ENCODE results near the gene CCDC158. TPM values are rescaled to one million over a fixed set of nuclear protein-coding genes. Genes with fewer than 3 reads are reported as not detected.

The CCDC158 gene
- total and polyA plus RNA-seq, 2 donors (not counting 3 experiments of a cell fraction or from before 2014, with no cell fraction given), result not detected

GRCh38 chr4:76448211-76448610 lies 27.3 kb upstream of the CCDC158 start:
- CTCF ChIA-PET, result interaction anchor here (0.6 to 2.6 kb wide), 3 partner anchors 9 to 57 kb away, joined by 3 to 12 read pairs (median 3); no protein-coding TSS in a partner anchor

More at GRCh38 chr4:76448211-76448610, 27.3 kb upstream of the CCDC158 start:
- Histone ChIP-seq H3K36me3 (ENCODE audit: control insufficient read depth in 2 of 2, extremely low read depth in 1 of 2, insufficient read depth in 2 of 2, low read length in 2 of 2) (no peaks in the 10 kb centered on the region), H3K27me3 (ENCODE audit: control insufficient read depth in 2 of 2, insufficient read depth in 2 of 2, low read length in 2 of 2) (peaks cover 10 to 16% of the 10 kb centered on the region in 2 experiments), H3K9me3 (replicated peaks; ENCODE audit: control insufficient read depth, insufficient read depth, low read length) (no peaks in the 10 kb centered on the region), H3K27ac (ENCODE audit: insufficient read depth, low read depth, low read length) (no peak overlapping the region), H3K4me1 (ENCODE audit: control insufficient read depth, extremely low read depth, insufficient read depth, low read length) (peaks cover 24% of the 10 kb centered on the region), H3K4me3 (replicated peaks in 1 of 3; ENCODE audit: insufficient read depth in 1 of 3, low read depth in 1 of 3, low read length in 3 of 3) (no peak overlapping the region), H2AFZ (ENCODE audit: low read depth, low read length) (no peak overlapping the region), H3K79me2 (ENCODE audit: control insufficient read depth, insufficient read depth, low read length) (no peaks in the 10 kb centered on the region), H3K9ac (replicated peaks; ENCODE audit: extremely low read depth, insufficient read depth, low read length) (no peak overlapping the region), H4K20me1 (replicated peaks; ENCODE audit: control insufficient read depth, extremely low read depth, insufficient read depth, low read length) (no peaks in the 10 kb centered on the region), H3K9me1 (replicated peaks; ENCODE audit: control insufficient read depth, extremely low read depth, insufficient read depth, low read length) (no peaks in the 10 kb centered on the region), H3K4me2 (ENCODE audit: insufficient read depth, low read length) (no peak overlapping the region)
- FAIRE-seq (no peak), DNase-seq (ENCODE audit: low read depth, low spot score) (no peak)
- BruUV-seq (replicated peaks), result no TSS peak
- TF ChIP-seq GATA2 (IDR thresholded peaks at IDR 0.05; ENCODE audit: insufficient read depth, insufficient read length, low read depth, low read length) (no peak), EZH2 (IDR thresholded peaks at IDR 0.05; ENCODE audit: borderline replicate concordance, low read depth, low read length, severe bottlenecking) (no peak), CTCF (IDR thresholded peaks at IDR 0.05; ENCODE audit: extremely low read depth in 1 of 2, insufficient read depth in 1 of 2, low read depth in 1 of 2, low read length in 2 of 2) (no peak), FOS (IDR thresholded peaks at IDR 0.05; ENCODE audit: borderline replicate concordance, insufficient read depth, low read length) (no peak), MYC (IDR thresholded peaks at IDR 0.05; ENCODE audit: low read depth, low read length) (no peak), MAX (IDR thresholded peaks at IDR 0.05; ENCODE audit: insufficient read depth, insufficient read length) (no peak), POLR2AphosphoS5 (IDR thresholded peaks at IDR 0.05; ENCODE audit: insufficient read depth, low read depth, low read length) (no peak), POLR2A (IDR thresholded peaks at IDR 0.05; ENCODE audit: low read depth, low read length) (no peak)
- intact Hi-C loops (cut with micrococcal nuclease) (no loop called here), dilution Hi-C loops (cut with MboI; ENCODE audit: extremely low pct_ligation_motif_present, low sequenced_read_pairs) (no loop called here)
- POLR2A ChIA-PET, result no interaction called here

Data from endothelial cell of umbilical vein (primary cell).